ENCODE data around the gene COG8. TPM values are rescaled to one million over a fixed set of nuclear protein-coding genes. Genes with fewer than 3 reads are reported as not detected.

COG8 gene
- total and polyA plus RNA-seq, 8 donors = 23.9 to 36.1 (median 32.9) TPM

GRCh38 chr16:69329369-69330285, 9.7 kb downstream of the COG8 start:
- peak; percentile 51 for ATAC-seq
- H3K36me3 ChIP-seq = peaks cover 0 to 67% of the 10 kb centered on the region in 2 donors

GRCh38 chr16:69328854-69329316, 10.5 kb downstream of the COG8 start:
- Histone ChIP-seq H3K27ac (no peak overlapping the region), H3K27me3 (no peaks in the 10 kb centered on the region), H3K4me3 (peak overlapping the region in 1 of 2 donors; percentile 96), H3K36me3 (peaks cover 0 to 67% of the 10 kb centered on the region in 2 donors), H3K4me1 (peaks cover 18 to 65% of the 10 kb centered on the region in 2 donors), H3K9me3 (no peaks in the 10 kb centered on the region)
- no peak for TF ChIP-seq CTCF (IDR thresholded peaks at IDR 0.05)
- no peak for DNase-seq
- no peak for ATAC-seq
- intact Hi-C loops (cut with DNase I) = no loop called here

More at GRCh38 chr16:69329369-69330285, 9.7 kb downstream of the COG8 start:
- peak in 1 of 4 donors; percentile 34 for DNase-seq
- no peak for TF ChIP-seq CTCF (IDR thresholded peaks at IDR 0.05)
- no peaks in the 10 kb centered on the region for H3K9me3 ChIP-seq
- H3K4me1 ChIP-seq = peaks cover 18 to 57% of the 10 kb centered on the region in 2 donors
- intact Hi-C loops (cut with DNase I) = no loop called here
- peak overlapping the region; percentile 90 to 96 for H3K4me3 ChIP-seq
- peak overlapping the region in 1 of 2 donors; percentile 90 for H3K27ac ChIP-seq
- no peaks in the 10 kb centered on the region for H3K27me3 ChIP-seq

- DNase-seq (no peak), ATAC-seq (no peak)
- no peaks in the 10 kb centered on the region for H3K9me3 ChIP-seq
- no peaks in the 10 kb centered on the region for H3K27me3 ChIP-seq
- intact Hi-C loops (cut with DNase I) = no loop called here
- H3K4me3 ChIP-seq = no peak overlapping the region
- no peak for TF ChIP-seq CTCF (IDR thresholded peaks at IDR 0.05)
- no peak overlapping the region for H3K27ac ChIP-seq
- peaks cover 18 to 65% of the 10 kb centered on the region in 2 donors for H3K4me1 ChIP-seq
- H3K36me3 ChIP-seq = peaks cover 0 to 67% of the 10 kb centered on the region in 2 donors
Observed at GRCh38 chr16:69327585-69328310, 11.6 kb downstream of the COG8 start.

- no peak overlapping the region for H3K27ac ChIP-seq
- peaks cover 18 to 65% of the 10 kb centered on the region in 2 donors for H3K4me1 ChIP-seq
- peaks cover 0 to 71% of the 10 kb centered on the region in 2 donors for H3K36me3 ChIP-seq
- TF ChIP-seq CTCF (IDR thresholded peaks at IDR 0.05) = no peak
- no peaks in the 10 kb centered on the region for H3K9me3 ChIP-seq
- no peaks in the 10 kb centered on the region for H3K27me3 ChIP-seq
- DNase-seq (no peak), ATAC-seq (no peak)
- intact Hi-C loops (cut with DNase I) = no loop called here
- H3K4me3 ChIP-seq = no peak overlapping the region
Observed at GRCh38 chr16:69326172-69326873, 13.0 kb downstream of the COG8 start.

Measured in left lung (tissue), 10 donors.